Measurements from ENCODE around the gene LPCAT3. TPM values are rescaled to one million over a fixed set of nuclear protein-coding genes. Genes with fewer than 3 reads are reported as not detected.

Gene LPCAT3
- total RNA-seq, 1 experiment from 2014 or later = 54.3 TPM

DNA sequence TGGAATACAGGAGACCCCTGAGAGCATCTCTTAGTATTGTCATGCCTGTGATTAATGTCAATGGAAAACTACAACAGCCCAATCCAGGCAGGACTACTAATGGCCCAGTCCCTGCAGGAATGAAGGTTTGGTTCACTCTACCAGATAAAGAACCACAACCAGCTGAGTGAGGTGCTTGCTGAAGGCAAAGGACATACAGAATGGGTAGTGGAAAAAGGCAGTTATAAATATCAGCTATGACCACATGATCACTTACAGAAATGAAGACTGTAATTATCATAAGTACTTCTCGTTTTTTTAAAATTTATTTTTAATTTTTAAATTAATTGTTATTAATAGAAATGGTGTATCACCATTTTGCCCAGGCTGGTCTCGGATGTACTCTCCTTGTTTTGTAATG, 17.2 kb upstream of the LPCAT3 start:
- H3K4me3 ChIP-seq (ENCODE audit: low read depth in 2 of 2, low read length in 2 of 2) = no peak overlapping the region
- in situ Hi-C loops (cut with HindIII; ENCODE audit: low pct_unique_long_range_greater_than_20kb, low sequenced_read_pairs) = no loop called here
- POLR2A ChIA-PET = no interaction called here
- DNase-seq (ENCODE audit: low read depth, low spot score) = no peak
- CTCF ChIA-PET = no interaction called here
- ATAC-seq = no peak
- H3K27me3 ChIP-seq (ENCODE audit: control insufficient read depth, insufficient read depth, low read length) = no peaks in the 10 kb centered on the region
- no TSS peak for BruUV-seq (replicated peaks)
- no peaks in the 10 kb centered on the region for H3K36me3 ChIP-seq (ENCODE audit: control insufficient read depth, insufficient read depth, low read length)
- TF ChIP-seq SIN3A (IDR thresholded peaks at IDR 0.05; ENCODE audit: borderline replicate concordance, insufficient read depth, low read depth, low read length) = no peak
- TF ChIP-seq POLR2AphosphoS5 (IDR thresholded peaks at IDR 0.05; ENCODE audit: low read depth, low read length) = no peak
- TF ChIP-seq CTCF (IDR thresholded peaks at IDR 0.05) = no peak
- TF ChIP-seq REST (IDR thresholded peaks at IDR 0.05; ENCODE audit: insufficient read depth in 1 of 2, low read depth in 2 of 2, low read length in 1 of 2) = no peak
- no peak for TF ChIP-seq TCF7L2 (IDR thresholded peaks at IDR 0.05; ENCODE audit: low read depth, low read length)
- no peaks in the 10 kb centered on the region for H3K4me1 ChIP-seq (ENCODE audit: control insufficient read depth, insufficient read depth, low read length)
- no peaks in the 10 kb centered on the region for H3K9me3 ChIP-seq (ENCODE audit: control insufficient read depth, insufficient read depth, low read depth, low read length)
- intact Hi-C loops (cut with micrococcal nuclease; ENCODE audit: unreplicated experiment) = no loop called here
- H3K27ac ChIP-seq (ENCODE audit: low read length) = no peak overlapping the region

- TF ChIP-seq POLR2AphosphoS5 (IDR thresholded peaks at IDR 0.05; ENCODE audit: low read depth, low read length) (no peak), TCF7L2 (IDR thresholded peaks at IDR 0.05; ENCODE audit: low read depth, low read length) (no peak), REST (IDR thresholded peaks at IDR 0.05; ENCODE audit: insufficient read depth in 1 of 2, low read depth in 2 of 2, low read length in 1 of 2) (no peak), SIN3A (IDR thresholded peaks at IDR 0.05; ENCODE audit: borderline replicate concordance, insufficient read depth, low read depth, low read length) (no peak), CTCF (IDR thresholded peaks at IDR 0.05) (no peak)
- DNase-seq (ENCODE audit: low read depth, low spot score) = no peak
- POLR2A ChIA-PET = no interaction called here
- Histone ChIP-seq H3K4me3 (ENCODE audit: low read depth in 2 of 2, low read length in 2 of 2) (no peak overlapping the region), H3K4me1 (ENCODE audit: control insufficient read depth, insufficient read depth, low read length) (no peaks in the 10 kb centered on the region), H3K9me3 (ENCODE audit: control insufficient read depth, insufficient read depth, low read depth, low read length) (no peaks in the 10 kb centered on the region), H3K27me3 (ENCODE audit: control insufficient read depth, insufficient read depth, low read length) (no peaks in the 10 kb centered on the region), H3K27ac (ENCODE audit: low read length) (no peak overlapping the region), H3K36me3 (ENCODE audit: control insufficient read depth, insufficient read depth, low read length) (no peaks in the 10 kb centered on the region)
- intact Hi-C loops (cut with micrococcal nuclease; ENCODE audit: unreplicated experiment) (no loop called here), in situ Hi-C loops (cut with HindIII; ENCODE audit: low pct_unique_long_range_greater_than_20kb, low sequenced_read_pairs) (no loop called here)
- BruUV-seq (replicated peaks) = no TSS peak
- ATAC-seq = no peak
- CTCF ChIA-PET = no interaction called here
These were observed 16.2 kb upstream of the LPCAT3 start for GRCh38 chr12:7034464-7034863.

All from Panc1 (cell line).